ENCODE data around the gene RASGRF1.

Gene RASGRF1

DNA sequence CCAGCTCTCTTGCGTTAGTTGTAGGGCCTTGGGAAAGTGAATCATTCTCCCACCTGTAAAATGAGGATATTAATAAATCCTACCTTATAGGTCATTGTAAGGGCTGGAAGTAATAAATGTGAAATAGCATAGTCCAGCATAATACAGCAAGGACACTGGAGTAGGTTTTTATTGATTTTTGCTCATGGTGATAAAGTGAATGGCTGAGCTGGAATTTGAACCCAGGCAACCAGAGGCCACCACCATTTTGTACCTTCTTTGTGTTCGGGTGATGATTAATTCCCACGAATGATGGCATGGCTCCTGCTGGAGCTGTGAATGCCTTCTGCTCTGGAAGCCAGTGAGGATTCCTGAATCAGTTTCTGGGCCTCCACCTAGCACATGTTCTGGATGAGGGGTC, 177.6 kb downstream of the RASGRF1 start:
- in situ Hi-C loops (cut with HindIII; ENCODE audit: low pct_ligation_motif_present, low pct_unique_long_range_greater_than_20kb, low sequenced_read_pairs) = no loop called here
- DNase-seq = no peak

DNA sequence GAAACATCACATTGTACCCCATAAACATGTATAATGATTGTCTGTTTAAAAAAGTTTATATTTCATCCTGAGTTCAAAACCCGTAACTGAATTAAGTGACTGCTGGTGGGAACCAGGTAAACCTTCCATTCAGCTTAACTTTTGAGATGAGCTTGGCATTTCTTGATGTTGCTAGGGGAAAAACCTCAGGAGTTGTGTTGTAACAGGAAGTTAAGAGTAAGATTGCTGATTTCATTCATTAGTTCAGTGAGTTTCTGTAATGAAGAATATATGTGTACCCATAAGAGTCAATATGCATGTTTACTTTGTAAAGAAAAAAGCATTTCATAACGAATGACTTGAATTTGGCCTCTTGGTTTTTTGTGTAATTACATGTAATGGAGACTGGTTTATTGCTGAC, 178.3 kb downstream of the RASGRF1 start:
- in situ Hi-C loops (cut with HindIII; ENCODE audit: low pct_ligation_motif_present, low pct_unique_long_range_greater_than_20kb, low sequenced_read_pairs) = no loop called here
- DNase-seq = no peak

DNA sequence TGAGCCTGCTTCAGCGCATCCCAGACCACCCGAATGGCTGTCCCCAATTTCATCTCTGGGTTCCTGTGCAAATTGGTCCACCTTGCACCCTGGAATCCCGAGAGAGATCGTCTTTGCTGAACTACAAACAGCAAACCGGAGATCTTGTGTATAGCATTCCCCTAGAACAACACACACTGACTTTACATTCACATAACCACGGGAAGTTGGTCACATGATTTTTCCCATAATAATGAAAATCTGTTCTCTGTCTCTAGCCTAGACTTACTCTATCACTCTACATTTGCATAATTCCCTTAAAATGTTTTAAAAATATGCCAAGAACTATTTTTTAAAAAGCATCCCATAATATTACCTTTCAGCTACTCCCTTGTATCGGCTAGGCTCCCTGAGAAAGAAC, 180.3 kb downstream of the RASGRF1 start:
- in situ Hi-C loops (cut with HindIII; ENCODE audit: low pct_ligation_motif_present, low pct_unique_long_range_greater_than_20kb, low sequenced_read_pairs) = no loop called here
- DNase-seq = no peak
